HEK293 (cell line): ENCODE data around the gene GPC2.

Experiments
- CTCF ChIA-PET: fragments of 350-600 bp; formaldehyde crosslinking; extraction: SDS; loops from one replicate; lab custom pipeline; 2021; ENCODE audit warnings: antibody characterized with exemption; lab: Yijun Ruan, JAX
- POLR2A ChIA-PET: fragments of 300-600 bp; formaldehyde crosslinking; extraction: SDS; loops from one replicate; lab custom pipeline; 2020; ENCODE audit warnings: antibody characterized with exemption, inconsistent platforms; lab: Yijun Ruan, JAX
- H3K27ac ChIP-seq: fragments of 200-500 bp; sonication (Bioruptor generic); 2 replicates; pipeline ENCODE4 v1.5.1; 2014; ENCODE audit warnings: low read depth, low read length, control low read depth, inconsistent platforms; ENCODE audit errors: extremely low read depth
- H3K36me3 ChIP-seq, 2 experiments: fragments of 200-500 bp in 1 of 2; sonication (Bioruptor generic) in 1 of 2; 1 replicate in 1 of 2; 2 replicates in 1 of 2; pipeline ENCODE4 v1.5.1; 2014 to 2017; ENCODE audit warnings: inconsistent platforms in 2 of 2, low read length in 2 of 2; ENCODE audit not compliant: control insufficient read depth in 2 of 2, insufficient read depth in 1 of 2
- H3K4me1 ChIP-seq: fragments of 200-500 bp; sonication (Bioruptor generic); 2 replicates; pipeline ENCODE4 v1.5.1; 2014; ENCODE audit warnings: mild to moderate bottlenecking, low read length, inconsistent platforms; ENCODE audit not compliant: control insufficient read depth, insufficient read depth
- H3K4me3 ChIP-seq: 2 replicates; pipeline ENCODE4 v1.5.1; 2011; ENCODE audit warnings: low read depth, mild to moderate bottlenecking, control low read depth, low read length, moderate library complexity
- H3K9me3 ChIP-seq: fragments of 200-500 bp; sonication (Bioruptor generic); 2 replicates; pipeline ENCODE4 v1.5.1; 2014; ENCODE audit warnings: low read depth, low read length, inconsistent platforms; ENCODE audit not compliant: control insufficient read depth, insufficient read depth
- BCL11A ChIP-seq: fragments of 450-650 bp; formaldehyde crosslinking; IDR thresholded peaks from 2 replicates; pipeline ENCODE4 v1.5.1; 2016; ENCODE audit warnings: low read depth, missing biosample characterization, missing genetic modification characterization
- HOXA7 ChIP-seq: sonication (generic); formaldehyde crosslinking; IDR thresholded peaks from 2 replicates; pipeline ENCODE4 v1.8.1; 2022; ENCODE audit warnings: missing genetic modification reagents, borderline replicate concordance
- HOXD13 ChIP-seq: sonication (generic); formaldehyde crosslinking; IDR thresholded peaks from 2 replicates; pipeline ENCODE4 v1.8.0; 2022; ENCODE audit warnings: missing genetic modification reagents, borderline replicate concordance
- KLF1 ChIP-seq: fragments of 450-650 bp; formaldehyde crosslinking; IDR thresholded peaks from 2 replicates; pipeline ENCODE4 v1.5.1; 2016; ENCODE audit warnings: missing biosample characterization, missing genetic modification characterization
- KLF8 ChIP-seq: fragments of 450-650 bp; formaldehyde crosslinking; IDR thresholded peaks from 2 replicates; pipeline ENCODE4 v1.5.1; 2016; ENCODE audit warnings: missing biosample characterization, missing genetic modification characterization
- SP3 ChIP-seq: fragments of 450-650 bp; formaldehyde crosslinking; IDR thresholded peaks from 2 replicates; pipeline ENCODE4 v1.5.1; 2016; ENCODE audit warnings: missing biosample characterization, missing genetic modification characterization
- SP7 ChIP-seq: fragments of 450-650 bp; formaldehyde crosslinking; IDR thresholded peaks from 2 replicates; pipeline ENCODE4 v1.5.1; 2016; ENCODE audit warnings: missing biosample characterization, missing genetic modification characterization
- ZBTB17 ChIP-seq: fragments of 450-650 bp; formaldehyde crosslinking; IDR thresholded peaks from 2 replicates; pipeline ENCODE4 v1.5.1; 2016; ENCODE audit warnings: missing biosample characterization, missing genetic modification characterization
- ZBTB48 ChIP-seq: fragments of 450-650 bp; formaldehyde crosslinking; IDR thresholded peaks from 2 replicates; pipeline ENCODE4 v1.5.1; 2016; ENCODE audit warnings: missing biosample characterization, missing genetic modification characterization
- ZBTB8A ChIP-seq: fragments of 450-650 bp; formaldehyde crosslinking; IDR thresholded peaks from 2 replicates; pipeline ENCODE4 v1.5.1; 2016; ENCODE audit warnings: missing biosample characterization, missing genetic modification characterization
- ZFP37 ChIP-seq: fragments of 450-650 bp; formaldehyde crosslinking; IDR thresholded peaks from 2 replicates; pipeline ENCODE4 v1.5.1; 2016; ENCODE audit warnings: missing biosample characterization, missing genetic modification characterization
- ZFP41 ChIP-seq: fragments of 450-650 bp; formaldehyde crosslinking; IDR thresholded peaks from 2 replicates; pipeline ENCODE4 v1.5.1; 2016; ENCODE audit warnings: missing biosample characterization, missing genetic modification characterization, borderline replicate concordance
- ZFP69B ChIP-seq: fragments of 450-650 bp; formaldehyde crosslinking; IDR thresholded peaks from 2 replicates; pipeline ENCODE4 v1.5.1; 2016; ENCODE audit warnings: missing biosample characterization, missing genetic modification characterization
- ZNF114 ChIP-seq: fragments of 450-650 bp; formaldehyde crosslinking; IDR thresholded peaks from 2 replicates; pipeline ENCODE4 v1.5.0; 2017; ENCODE audit warnings: missing biosample characterization, missing genetic modification characterization
- ZNF133 ChIP-seq: fragments of 450-650 bp; formaldehyde crosslinking; IDR thresholded peaks from 2 replicates; pipeline ENCODE4 v1.5.1; 2016; ENCODE audit warnings: missing biosample characterization, missing genetic modification characterization
- ZNF138 ChIP-seq: fragments of 450-650 bp; formaldehyde crosslinking; IDR thresholded peaks from 2 replicates; pipeline ENCODE4 v1.5.1; 2016; ENCODE audit warnings: missing biosample characterization, missing genetic modification characterization, borderline replicate concordance
- ZNF2 ChIP-seq: fragments of 450-650 bp; formaldehyde crosslinking; IDR thresholded peaks from 2 replicates; pipeline ENCODE4 v1.5.1; 2016; ENCODE audit warnings: missing biosample characterization, missing genetic modification characterization
- ZNF202 ChIP-seq: fragments of 450-650 bp; formaldehyde crosslinking; IDR thresholded peaks from 2 replicates; pipeline ENCODE4 v1.5.1; 2016; ENCODE audit warnings: missing biosample characterization, missing genetic modification characterization, borderline replicate concordance
- ZNF335 ChIP-seq: fragments of 450-650 bp; formaldehyde crosslinking; conservative IDR thresholded peaks from 2 replicates; pipeline ENCODE4 v1.5.1; 2016; ENCODE audit warnings: missing biosample characterization, missing genetic modification characterization
- ZNF366 ChIP-seq: fragments of 450-650 bp; formaldehyde crosslinking; conservative IDR thresholded peaks from 2 replicates; pipeline ENCODE4 v1.5.1; 2016; ENCODE audit warnings: missing biosample characterization, missing genetic modification characterization
- ZNF391 ChIP-seq: fragments of 450-650 bp; formaldehyde crosslinking; IDR thresholded peaks from 2 replicates; pipeline ENCODE4 v1.5.1; 2016; ENCODE audit warnings: low read depth, missing biosample characterization, missing genetic modification characterization, borderline replicate concordance
- ZNF394 ChIP-seq: fragments of 450-650 bp; formaldehyde crosslinking; IDR thresholded peaks from 2 replicates; pipeline ENCODE4 v1.5.1; 2016; ENCODE audit warnings: missing biosample characterization, missing genetic modification characterization, mild to moderate bottlenecking, moderate library complexity, borderline replicate concordance
- ZNF48 ChIP-seq: fragments of 450-650 bp; formaldehyde crosslinking; IDR thresholded peaks from 2 replicates; pipeline ENCODE4 v1.5.1; 2016; ENCODE audit warnings: missing biosample characterization, missing genetic modification characterization
- ZNF660 ChIP-seq: fragments of 450-650 bp; IDR thresholded peaks from 2 replicates; pipeline ENCODE4 v1.5.1; 2018; ENCODE audit warnings: missing biosample characterization, mild to moderate bottlenecking, missing genetic modification characterization
- ZSCAN16 ChIP-seq: fragments of 450-650 bp; formaldehyde crosslinking; IDR thresholded peaks from 2 replicates; pipeline ENCODE4 v1.5.1; 2016; ENCODE audit warnings: missing biosample characterization, missing genetic modification characterization
- ZSCAN30 ChIP-seq: fragments of 450-650 bp; IDR thresholded peaks from 2 replicates; pipeline ENCODE4 v1.5.1; 2018; ENCODE audit warnings: missing biosample characterization, mild to moderate bottlenecking, missing genetic modification characterization, moderate library complexity
- TF ChIP-seq, protein P1 (sequence below): fragments of 450-650 bp; formaldehyde crosslinking; IDR thresholded peaks from 2 replicates; pipeline ENCODE4 v1.5.1; 2016; ENCODE audit warnings: missing biosample characterization, missing genetic modification characterization
- TF ChIP-seq, protein P2 (sequence below): fragments of 450-650 bp; formaldehyde crosslinking; IDR thresholded peaks from 2 replicates; pipeline ENCODE4 v1.5.1; 2016; ENCODE audit warnings: missing biosample characterization, missing genetic modification characterization
- TF ChIP-seq, protein P3 (sequence below): fragments of 450-650 bp; formaldehyde crosslinking; IDR thresholded peaks from 2 replicates; pipeline ENCODE4 v1.5.1; 2016; ENCODE audit warnings: missing biosample characterization, missing genetic modification characterization, borderline replicate concordance

Gene GPC2

DNA sequence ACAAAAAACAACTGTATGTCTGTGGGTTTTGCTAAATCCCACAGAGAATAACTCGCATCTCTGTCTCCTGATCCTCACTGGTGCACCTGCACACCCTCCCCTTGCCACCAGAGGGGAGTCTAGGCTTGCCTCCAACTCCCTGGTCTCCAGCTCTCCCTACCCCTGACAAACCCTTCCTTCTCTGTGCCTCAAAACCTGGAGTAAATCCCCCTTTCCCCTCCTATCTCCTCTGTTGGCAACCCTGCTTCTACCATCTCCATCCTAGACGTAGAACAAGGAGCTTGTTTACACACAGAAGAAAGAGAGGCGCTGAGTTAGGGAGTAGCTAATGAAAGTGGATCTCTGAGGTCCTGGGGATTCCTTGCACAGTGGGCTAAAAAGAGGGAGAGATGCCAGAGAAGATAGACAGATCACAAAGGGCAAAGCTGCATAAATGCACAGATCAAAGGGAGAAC, 44.5 kb downstream of the GPC2 start (continued):
- TF ChIP-seq BCL11A (tag by site-specific recombination) (0 out of 2 replicates have a peak, but pooled peaks have one; percentile 5), SP7 (tag by site-specific recombination) (peak; percentile 56; the same call in 1 of the 2 replicates), ZBTB8A (no peak; the same call in 1 of the 2 replicates), ZNF335 (tag by site-specific recombination) (no peak), ZNF394 (tag by site-specific recombination) (0 out of 2 replicates have a peak, but pooled peaks have one; percentile 48), ZBTB17 (tag by site-specific recombination) (peak; percentile 90), HOXA7 (CRISPR knock-in tag) (no peak), ZNF202 (no peak), ZNF391 (tag by site-specific recombination) (peak; percentile 76; the same call in 1 of the 2 replicates), KLF1 (tag by site-specific recombination) (0 out of 2 replicates have a peak, but pooled peaks have one; percentile 25), ZFP69B (tag by site-specific recombination) (0 out of 2 replicates have a peak, but pooled peaks have one; percentile 20), ZSCAN30 (tag by site-specific recombination) (peak; percentile 16; the same call in 1 of the 2 replicates), ZNF660 (0 out of 2 replicates have a peak, but pooled peaks have one; percentile 44), ZBTB48 (tag by site-specific recombination) (peak; percentile 78), KLF8 (tag by site-specific recombination) (0 out of 2 replicates have a peak, but pooled peaks have one; percentile 41), ZNF366 (peak; percentile 83), ZFP37 (tag by site-specific recombination) (peak; percentile 75), HOXD13 (CRISPR knock-in tag) (no peak), ZNF138 (no peak), ZFP41 (tag by site-specific recombination) (no peak), ZNF2 (peak; percentile 77; the same call in 1 of the 2 replicates)
- TF ChIP-seq, protein P1, sequence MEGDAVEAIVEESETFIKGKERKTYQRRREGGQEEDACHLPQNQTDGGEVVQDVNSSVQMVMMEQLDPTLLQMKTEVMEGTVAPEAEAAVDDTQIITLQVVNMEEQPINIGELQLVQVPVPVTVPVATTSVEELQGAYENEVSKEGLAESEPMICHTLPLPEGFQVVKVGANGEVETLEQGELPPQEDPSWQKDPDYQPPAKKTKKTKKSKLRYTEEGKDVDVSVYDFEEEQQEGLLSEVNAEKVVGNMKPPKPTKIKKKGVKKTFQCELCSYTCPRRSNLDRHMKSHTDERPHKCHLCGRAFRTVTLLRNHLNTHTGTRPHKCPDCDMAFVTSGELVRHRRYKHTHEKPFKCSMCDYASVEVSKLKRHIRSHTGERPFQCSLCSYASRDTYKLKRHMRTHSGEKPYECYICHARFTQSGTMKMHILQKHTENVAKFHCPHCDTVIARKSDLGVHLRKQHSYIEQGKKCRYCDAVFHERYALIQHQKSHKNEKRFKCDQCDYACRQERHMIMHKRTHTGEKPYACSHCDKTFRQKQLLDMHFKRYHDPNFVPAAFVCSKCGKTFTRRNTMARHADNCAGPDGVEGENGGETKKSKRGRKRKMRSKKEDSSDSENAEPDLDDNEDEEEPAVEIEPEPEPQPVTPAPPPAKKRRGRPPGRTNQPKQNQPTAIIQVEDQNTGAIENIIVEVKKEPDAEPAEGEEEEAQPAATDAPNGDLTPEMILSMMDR (tag by site-specific recombination) = peak; percentile 94
- TF ChIP-seq, protein P2, sequence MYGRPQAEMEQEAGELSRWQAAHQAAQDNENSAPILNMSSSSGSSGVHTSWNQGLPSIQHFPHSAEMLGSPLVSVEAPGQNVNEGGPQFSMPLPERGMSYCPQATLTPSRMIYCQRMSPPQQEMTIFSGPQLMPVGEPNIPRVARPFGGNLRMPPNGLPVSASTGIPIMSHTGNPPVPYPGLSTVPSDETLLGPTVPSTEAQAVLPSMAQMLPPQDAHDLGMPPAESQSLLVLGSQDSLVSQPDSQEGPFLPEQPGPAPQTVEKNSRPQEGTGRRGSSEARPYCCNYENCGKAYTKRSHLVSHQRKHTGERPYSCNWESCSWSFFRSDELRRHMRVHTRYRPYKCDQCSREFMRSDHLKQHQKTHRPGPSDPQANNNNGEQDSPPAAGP (tag by site-specific recombination) = peak; percentile 55; the same call in 1 of the 2 replicates
- TF ChIP-seq, all 188 proteins: peak for 21

DNA sequence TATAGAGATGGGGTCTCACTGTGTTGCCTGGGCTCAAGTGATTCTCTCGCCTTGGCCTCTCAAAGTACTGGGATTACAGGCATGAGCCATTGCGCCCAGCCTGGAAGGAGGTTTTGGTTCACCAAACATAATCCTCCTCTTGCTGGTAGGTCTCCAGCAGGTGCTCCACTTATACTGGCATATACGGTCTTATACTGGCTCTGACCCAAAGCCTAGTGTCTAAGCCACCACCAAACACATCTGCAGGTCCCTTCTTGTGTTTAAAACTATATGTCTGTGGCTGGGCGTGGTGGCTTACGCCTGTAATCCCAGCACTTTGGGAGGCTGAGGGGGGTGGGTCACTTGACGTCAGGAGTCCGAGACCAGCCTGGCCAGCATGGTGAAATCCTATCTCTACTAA, 45.1 kb downstream of the GPC2 start:
- Histone ChIP-seq H3K27ac (no peak overlapping the region), H3K4me1 (no peaks in the 10 kb centered on the region), H3K4me3 (no peak overlapping the region), H3K36me3 (no peaks in the 10 kb centered on the region), H3K9me3 (no peaks in the 10 kb centered on the region)
- ChIA-PET POLR2A (interaction anchor here (0.9 to 1.3 kb wide), 3 partner anchors 17 to 297 kb away, joined by 3 to 7 read pairs (median 5); partner anchors contain the start of genes AP4M1, LAMTOR4, MCM7 and ZCWPW1), CTCF (interaction anchor here (0.6 to 8.7 kb wide), 31 partner anchors 8 to 1731 kb away, joined by 3 to 119 read pairs (median 5); partner anchors contain the start of genes AP4M1, GAL3ST4, GPC2 and MCM7)
- TF ChIP-seq ZFP41 (tag by site-specific recombination) (no peak), SP3 (tag by site-specific recombination) (no peak), ZNF2 (no peak), ZNF114 (no peak), ZNF48 (tag by site-specific recombination) (no peak), KLF1 (tag by site-specific recombination) (peak; percentile 26; the same call in 1 of the 2 replicates), ZNF133 (tag by site-specific recombination) (peak; percentile 60; the same call in 1 of the 2 replicates), ZSCAN16 (tag by site-specific recombination) (no peak)
- TF ChIP-seq, protein P3, sequence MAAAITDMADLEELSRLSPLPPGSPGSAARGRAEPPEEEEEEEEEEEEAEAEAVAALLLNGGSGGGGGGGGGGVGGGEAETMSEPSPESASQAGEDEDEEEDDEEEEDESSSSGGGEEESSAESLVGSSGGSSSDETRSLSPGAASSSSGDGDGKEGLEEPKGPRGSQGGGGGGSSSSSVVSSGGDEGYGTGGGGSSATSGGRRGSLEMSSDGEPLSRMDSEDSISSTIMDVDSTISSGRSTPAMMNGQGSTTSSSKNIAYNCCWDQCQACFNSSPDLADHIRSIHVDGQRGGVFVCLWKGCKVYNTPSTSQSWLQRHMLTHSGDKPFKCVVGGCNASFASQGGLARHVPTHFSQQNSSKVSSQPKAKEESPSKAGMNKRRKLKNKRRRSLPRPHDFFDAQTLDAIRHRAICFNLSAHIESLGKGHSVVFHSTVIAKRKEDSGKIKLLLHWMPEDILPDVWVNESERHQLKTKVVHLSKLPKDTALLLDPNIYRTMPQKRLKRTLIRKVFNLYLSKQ (tag by site-specific recombination) = no peak
